D721Med (cell line): ENCODE data around the gene CHST15.

Experiments
- DNase-seq: peaks from one replicate; pipeline ENCODE4 v3.0.0; 2011; ENCODE audit warnings: low spot score; ENCODE audit not compliant: insufficient read length
- FAIRE-seq: peaks from 2 replicates; lab custom pipeline; 2011; peaks lifted over from hg19 to GRCh38; lab: Jason Lieb, UNC
- CTCF ChIP-seq: IDR thresholded peaks from 2 replicates; pipeline ENCODE4 v1.5.1; 2012; ENCODE audit warnings: mild to moderate bottlenecking, control low read depth; ENCODE audit not compliant: insufficient read depth; ENCODE audit errors: missing control alignments

The CHST15 gene

GRCh38 chr10:124019886-124020797 is 73.3 kb downstream of the CHST15 start:
- TF ChIP-seq CTCF = no peak
- no peak for FAIRE-seq

GRCh38 chr10:124018886-124019525 is 74.4 kb downstream of the CHST15 start:
- TF ChIP-seq CTCF = no peak
- FAIRE-seq (no peak), DNase-seq (no peak)

More at GRCh38 chr10:124019886-124020797, 73.3 kb downstream of the CHST15 start:
- no peak for DNase-seq

- DNase-seq (no peak), FAIRE-seq (no peak)
- no peak for TF ChIP-seq CTCF
These were observed 75.7 kb downstream of the CHST15 start for GRCh38 chr10:124017729-124018128.

GRCh38 chr10:124016804-124017375 is 76.5 kb downstream of the CHST15 start:
- no peak for TF ChIP-seq CTCF
- no peak for DNase-seq
- FAIRE-seq = no peak

GRCh38 chr10:124015991-124016390 is 77.4 kb downstream of the CHST15 start:
- DNase-seq (no peak), FAIRE-seq (no peak)
- TF ChIP-seq CTCF = no peak

- FAIRE-seq (no peak), DNase-seq (no peak)
- TF ChIP-seq CTCF = no peak
These were observed 78.8 kb downstream of the CHST15 start for GRCh38 chr10:124014416-124015154.
